Endothelial cell of umbilical vein (primary cell): ENCODE data around the gene PEX5L. TPM values are rescaled to one million over a fixed set of nuclear protein-coding genes. Genes with fewer than 3 reads are reported as not detected.

Experiments used
- BruUV-seq: library from RNA; stranded (reverse); fragments of 400-500 nt; replicated peaks from 2 replicates; lab custom pipeline; 2021; lab: Mats Ljungman, UMichigan
- CTCF ChIA-PET: fragments of 300-600, 350-600 bp; sonication (Branson Sonifier 250); formaldehyde crosslinking; loops from one replicate; lab custom pipeline; 2021; ENCODE audit warnings: antibody characterized with exemption, inconsistent platforms; lab: Charles Lee
- POLR2A ChIA-PET: fragments of 300-600, 350-600 bp; sonication (Branson Sonifier 250); formaldehyde crosslinking; loops from one replicate; lab custom pipeline; 2021; ENCODE audit warnings: antibody characterized with exemption, inconsistent platforms; lab: Charles Lee
- DNase-seq: peaks from one replicate; pipeline ENCODE4 v3.0.0-alpha.2; 2011; ENCODE audit warnings: low read depth, low spot score
- FAIRE-seq: peaks from 2 replicates; lab custom pipeline; 2011; peaks lifted over from hg19 to GRCh38; lab: Jason Lieb, UNC
- H2AFZ ChIP-seq: 2 replicates; pipeline ENCODE4 v1.6.0; 2012; ENCODE audit warnings: low read depth, low read length, control low read depth, inconsistent platforms
- H3K27ac ChIP-seq: 2 replicates; pipeline ENCODE4 v1.5.1; 2011; ENCODE audit warnings: low read depth, mild to moderate bottlenecking, control low read depth, low read length, moderate library complexity; ENCODE audit not compliant: insufficient read depth
- H3K27me3 ChIP-seq, 2 experiments: 2 replicates each; pipeline versions ENCODE4 v1.6.0 to v1.6.1; 2011; ENCODE audit warnings: low read length in 2 of 2, mixed read lengths in 1 of 2; ENCODE audit not compliant: control insufficient read depth in 2 of 2, insufficient read depth in 2 of 2
- H3K36me3 ChIP-seq, 2 experiments: 2 replicates in 1 of 2; 3 replicates in 1 of 2; pipeline ENCODE4 v1.5.1; 2011; ENCODE audit warnings: low read length in 2 of 2, mild to moderate bottlenecking in 1 of 2, moderate library complexity in 1 of 2; ENCODE audit not compliant: control insufficient read depth in 2 of 2, insufficient read depth in 2 of 2; ENCODE audit errors: extremely low read depth in 1 of 2
- H3K4me1 ChIP-seq: 3 replicates; pipeline ENCODE4 v1.5.1; 2011; ENCODE audit warnings: mild to moderate bottlenecking, low read length; ENCODE audit not compliant: control insufficient read depth, insufficient read depth; ENCODE audit errors: extremely low read depth
- H3K4me2 ChIP-seq: 2 replicates; pipeline ENCODE4 v1.6.1; 2011; ENCODE audit warnings: low read length, control low read depth, mixed read lengths; ENCODE audit not compliant: insufficient read depth
- H3K4me3 ChIP-seq, 3 experiments: fragments of 200-600 bp in 1 of 3; sonication (generic), shearing (Covaris generic) in 1 of 3; replicated peaks in 1 of 3; 2 replicates each; pipeline ENCODE4 v1.5.1; 2011 to 2016; ENCODE audit warnings: control low read depth in 3 of 3, low read length in 3 of 3, mild to moderate bottlenecking in 2 of 3, inconsistent platforms in 1 of 3, low read depth in 1 of 3, moderate library complexity in 1 of 3; ENCODE audit not compliant: insufficient read depth in 1 of 3
- H3K79me2 ChIP-seq: 2 replicates; pipeline ENCODE4 v1.6.0; 2012; ENCODE audit warnings: low read length, inconsistent platforms; ENCODE audit not compliant: control insufficient read depth, insufficient read depth
- H3K9ac ChIP-seq: replicated peaks from 2 replicates; pipeline ENCODE3; 2011; ENCODE audit warnings: low read length, control low read depth; ENCODE audit not compliant: insufficient read depth; ENCODE audit errors: extremely low read depth
- H3K9me1 ChIP-seq: replicated peaks from 3 replicates; pipeline ENCODE4 v1.6.0; 2011; ENCODE audit warnings: mild to moderate bottlenecking, low read length; ENCODE audit not compliant: control insufficient read depth, insufficient read depth; ENCODE audit errors: extremely low read depth
- H3K9me3 ChIP-seq: replicated peaks from 2 replicates; pipeline ENCODE4 v1.5.1; 2012; ENCODE audit warnings: low read length, inconsistent platforms; ENCODE audit not compliant: control insufficient read depth, insufficient read depth
- H4K20me1 ChIP-seq: replicated peaks from 2 replicates; pipeline ENCODE3; 2011; ENCODE audit warnings: mild to moderate bottlenecking, low read length; ENCODE audit not compliant: control insufficient read depth, insufficient read depth; ENCODE audit errors: extremely low read depth
- EZH2 ChIP-seq: IDR thresholded peaks from 2 replicates; pipeline ENCODE4 v1.6.1; 2012; ENCODE audit warnings: borderline replicate concordance, low read depth, mild to moderate bottlenecking, moderate library complexity, low read length, inconsistent platforms; ENCODE audit not compliant: severe bottlenecking
- FOS ChIP-seq: IDR thresholded peaks from 2 replicates; pipeline ENCODE4 v1.6.1; 2011; ENCODE audit warnings: mild to moderate bottlenecking, low read length, moderate library complexity, borderline replicate concordance; ENCODE audit not compliant: insufficient read depth
- GATA2 ChIP-seq: IDR thresholded peaks from 2 replicates; pipeline ENCODE4 v1.7.0; 2011; ENCODE audit warnings: low read depth, mild to moderate bottlenecking, moderate library complexity, mixed read lengths, low read length; ENCODE audit not compliant: insufficient read length, insufficient read depth
- JUN ChIP-seq: IDR thresholded peaks from 2 replicates; pipeline ENCODE4 v1.6.1; 2011; ENCODE audit warnings: borderline replicate concordance, low read depth; ENCODE audit not compliant: insufficient read length, insufficient read depth
- MAX ChIP-seq: IDR thresholded peaks from 2 replicates; pipeline ENCODE4 v1.6.1; 2011; ENCODE audit not compliant: insufficient read depth, insufficient read length
- MYC ChIP-seq: IDR thresholded peaks from one replicate; pipeline ENCODE4 v1.6.1; 2011; ENCODE audit warnings: mild to moderate bottlenecking, low read depth, low read length
- POLR2A ChIP-seq: IDR thresholded peaks from 2 replicates; pipeline ENCODE4 v1.6.1; 2012; ENCODE audit warnings: low read depth, mild to moderate bottlenecking, control low read depth, low read length
- POLR2AphosphoS5 ChIP-seq: IDR thresholded peaks from 2 replicates; pipeline ENCODE4 v1.6.1; 2012; ENCODE audit warnings: low read depth, mild to moderate bottlenecking, control low read depth, low read length, moderate library complexity; ENCODE audit not compliant: insufficient read depth
- dilution Hi-C: fragments of 300-500 bp; cut with MboI; formaldehyde crosslinking; loops from one replicate; pipeline ENCODE4 v1.15.0; 2019; ENCODE audit warnings: low sequenced_read_pairs; ENCODE audit not compliant: extremely low pct_ligation_motif_present
- intact Hi-C: fragments of 100-400 bp; cut with micrococcal nuclease; formaldehyde crosslinking; loops from one replicate; pipeline ENCODE4 v1.10.0; 2022
- polyA plus RNA-seq, 4 experiments: library from polyadenylated mRNA; depleted of rRNA in 3 of 4; stranded (reverse) in 3 of 4; unstranded in 1 of 4; fragments of >200 nt; gene quantifications; 2 replicates each; pipeline versions ENCODE4 v1.2.1 to v1.2.3, GENCODE V29; 2011 to 2012; ENCODE audit warnings: missing spikeins in 1 of 4
- total RNA-seq: library from RNA; stranded (reverse); gene quantifications from 2 replicates; pipeline ENCODE4 v1.2.3, GENCODE V29; 2021
- TF ChIP-seq, protein P1 (sequence below), 2 donors: IDR thresholded peaks; 1 replicate in 1 of 2; 2 replicates in 1 of 2; pipeline ENCODE4 v1.5.1; 2011; ENCODE audit warnings: low read length in 2 of 2, mild to moderate bottlenecking in 2 of 2, moderate library complexity in 2 of 2, control low read depth in 1 of 2, inconsistent platforms in 1 of 2, low read depth in 1 of 2; ENCODE audit not compliant: insufficient read depth in 1 of 2; ENCODE audit errors: extremely low read depth in 1 of 2

The PEX5L gene
- total and polyA plus RNA-seq, 2 donors (not counting 3 experiments of a cell fraction or from before 2014, with no cell fraction given) = not detected

- Histone ChIP-seq H3K4me2 (no peak overlapping the region), H3K4me3 (no peak overlapping the region), H3K27ac (no peak overlapping the region), H3K4me1 (no peaks in the 10 kb centered on the region), H3K27me3 (no peaks in the 10 kb centered on the region), H3K79me2 (no peaks in the 10 kb centered on the region), H3K9me3 (no peaks in the 10 kb centered on the region), H3K36me3 (no peaks in the 10 kb centered on the region), H2AFZ (no peak overlapping the region), H4K20me1 (no peaks in the 10 kb centered on the region), H3K9ac (no peak overlapping the region), H3K9me1 (peaks cover 2% of the 10 kb centered on the region)
- DNase-seq = no peak
- BruUV-seq = no TSS peak
- no peak for FAIRE-seq
- dilution Hi-C loops (no loop called here), intact Hi-C loops (no loop called here)
- no peak for TF ChIP-seq EZH2
- no peak for TF ChIP-seq JUN
- TF ChIP-seq, protein P1, sequence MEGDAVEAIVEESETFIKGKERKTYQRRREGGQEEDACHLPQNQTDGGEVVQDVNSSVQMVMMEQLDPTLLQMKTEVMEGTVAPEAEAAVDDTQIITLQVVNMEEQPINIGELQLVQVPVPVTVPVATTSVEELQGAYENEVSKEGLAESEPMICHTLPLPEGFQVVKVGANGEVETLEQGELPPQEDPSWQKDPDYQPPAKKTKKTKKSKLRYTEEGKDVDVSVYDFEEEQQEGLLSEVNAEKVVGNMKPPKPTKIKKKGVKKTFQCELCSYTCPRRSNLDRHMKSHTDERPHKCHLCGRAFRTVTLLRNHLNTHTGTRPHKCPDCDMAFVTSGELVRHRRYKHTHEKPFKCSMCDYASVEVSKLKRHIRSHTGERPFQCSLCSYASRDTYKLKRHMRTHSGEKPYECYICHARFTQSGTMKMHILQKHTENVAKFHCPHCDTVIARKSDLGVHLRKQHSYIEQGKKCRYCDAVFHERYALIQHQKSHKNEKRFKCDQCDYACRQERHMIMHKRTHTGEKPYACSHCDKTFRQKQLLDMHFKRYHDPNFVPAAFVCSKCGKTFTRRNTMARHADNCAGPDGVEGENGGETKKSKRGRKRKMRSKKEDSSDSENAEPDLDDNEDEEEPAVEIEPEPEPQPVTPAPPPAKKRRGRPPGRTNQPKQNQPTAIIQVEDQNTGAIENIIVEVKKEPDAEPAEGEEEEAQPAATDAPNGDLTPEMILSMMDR (IDR thresholded peaks at IDR 0.05; ENCODE audit: extremely low read depth in 1 of 2, insufficient read depth in 1 of 2, low read depth in 1 of 2, low read length in 2 of 2) = no peak
- TF ChIP-seq POLR2A = no peak
- TF ChIP-seq POLR2AphosphoS5 = no peak
- no peak for TF ChIP-seq GATA2
- no peak for TF ChIP-seq FOS
- TF ChIP-seq MAX = no peak
- TF ChIP-seq MYC = no peak
- ChIA-PET CTCF (no interaction called here), POLR2A (no interaction called here)
Observed at GRCh38 chr3:179853176-179853575, 183.6 kb downstream of the PEX5L start.
